ENCODE measurements around the gene RAP1GAP. TPM values are rescaled to one million over a fixed set of nuclear protein-coding genes. Genes with fewer than 3 reads are reported as not detected.

The RAP1GAP gene
- total RNA-seq, 2 donors from 2014 or later, result 29.6 to 36.3 TPM

GRCh38 chr1:21621761-21622436 is 47.3 kb downstream of the RAP1GAP start:
- H3K36me3 ChIP-seq, result no peaks in the 10 kb centered on the region
- no peaks in the 10 kb centered on the region for H3K4me1 ChIP-seq
- H3K27me3 ChIP-seq, result no peaks in the 10 kb centered on the region
- no peak overlapping the region for H3K27ac ChIP-seq
- no peaks in the 10 kb centered on the region for H3K9me3 ChIP-seq
- intact Hi-C loops (cut with DNase I), result no loop called here
- H3K9ac ChIP-seq (ENCODE audit: low read depth in 2 of 2, low read length in 2 of 2), result peak overlapping the region; percentile 18 to 66
- TF ChIP-seq, protein P1, sequence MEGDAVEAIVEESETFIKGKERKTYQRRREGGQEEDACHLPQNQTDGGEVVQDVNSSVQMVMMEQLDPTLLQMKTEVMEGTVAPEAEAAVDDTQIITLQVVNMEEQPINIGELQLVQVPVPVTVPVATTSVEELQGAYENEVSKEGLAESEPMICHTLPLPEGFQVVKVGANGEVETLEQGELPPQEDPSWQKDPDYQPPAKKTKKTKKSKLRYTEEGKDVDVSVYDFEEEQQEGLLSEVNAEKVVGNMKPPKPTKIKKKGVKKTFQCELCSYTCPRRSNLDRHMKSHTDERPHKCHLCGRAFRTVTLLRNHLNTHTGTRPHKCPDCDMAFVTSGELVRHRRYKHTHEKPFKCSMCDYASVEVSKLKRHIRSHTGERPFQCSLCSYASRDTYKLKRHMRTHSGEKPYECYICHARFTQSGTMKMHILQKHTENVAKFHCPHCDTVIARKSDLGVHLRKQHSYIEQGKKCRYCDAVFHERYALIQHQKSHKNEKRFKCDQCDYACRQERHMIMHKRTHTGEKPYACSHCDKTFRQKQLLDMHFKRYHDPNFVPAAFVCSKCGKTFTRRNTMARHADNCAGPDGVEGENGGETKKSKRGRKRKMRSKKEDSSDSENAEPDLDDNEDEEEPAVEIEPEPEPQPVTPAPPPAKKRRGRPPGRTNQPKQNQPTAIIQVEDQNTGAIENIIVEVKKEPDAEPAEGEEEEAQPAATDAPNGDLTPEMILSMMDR (IDR thresholded peaks at IDR 0.05), result no peak
- no peak for DNase-seq
- H3K4me3 ChIP-seq, result peak overlapping the region; percentile 40

- no peak overlapping the region for H3K27ac ChIP-seq
- intact Hi-C loops (cut with DNase I), result no loop called here
- H3K27me3 ChIP-seq, result no peaks in the 10 kb centered on the region
- H3K9ac ChIP-seq (ENCODE audit: low read depth in 2 of 2, low read length in 2 of 2), result peak overlapping the region in 1 of 2 donors; percentile 66
- DNase-seq, result no peak
- H3K9me3 ChIP-seq, result no peaks in the 10 kb centered on the region
- H3K4me1 ChIP-seq, result no peaks in the 10 kb centered on the region
- TF ChIP-seq, protein P1 (IDR thresholded peaks at IDR 0.05), result no peak
- peak overlapping the region; percentile 40 for H3K4me3 ChIP-seq
- H3K36me3 ChIP-seq, result no peaks in the 10 kb centered on the region
These were observed 48.1 kb downstream of the RAP1GAP start for GRCh38 chr1:21621051-21621450.

DNA sequence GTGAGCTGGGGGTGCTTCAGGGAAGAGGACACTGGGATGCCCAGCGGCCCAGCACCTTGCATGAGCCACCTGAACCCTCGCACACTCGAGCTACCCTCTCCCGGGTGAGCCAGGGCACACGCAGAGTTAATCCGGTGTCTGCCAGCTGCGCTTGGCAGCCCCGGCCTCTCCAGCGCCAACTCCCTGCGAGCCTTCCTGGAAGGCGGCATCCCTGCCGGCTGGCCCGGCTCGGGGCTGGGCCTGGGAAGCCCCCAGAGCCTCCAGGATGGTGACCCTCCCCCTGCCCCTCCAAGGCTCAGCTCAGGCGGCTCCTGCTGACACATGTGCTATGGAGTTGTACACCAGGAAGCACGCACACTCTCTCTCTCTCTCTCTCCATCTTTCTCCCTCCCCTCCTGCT is 48.7 kb downstream of the RAP1GAP start:
- H3K9me3 ChIP-seq, result no peaks in the 10 kb centered on the region
- H3K9ac ChIP-seq (ENCODE audit: low read depth in 2 of 2, low read length in 2 of 2), result peak overlapping the region in 1 of 2 donors; percentile 66
- no peaks in the 10 kb centered on the region for H3K36me3 ChIP-seq
- no peaks in the 10 kb centered on the region for H3K27me3 ChIP-seq
- H3K4me1 ChIP-seq, result no peaks in the 10 kb centered on the region
- no peak overlapping the region for H3K27ac ChIP-seq
- TF ChIP-seq, protein P1 (IDR thresholded peaks at IDR 0.05), result no peak
- intact Hi-C loops (cut with DNase I), result no loop called here
- DNase-seq, result no peak
- H3K4me3 ChIP-seq, result peak overlapping the region; percentile 40

GRCh38 chr1:21620011-21620410 is 49.1 kb downstream of the RAP1GAP start:
- DNase-seq, result no peak
- peak overlapping the region in 1 of 2 donors; percentile 66 for H3K9ac ChIP-seq (ENCODE audit: low read depth in 2 of 2, low read length in 2 of 2)
- TF ChIP-seq, protein P1 (IDR thresholded peaks at IDR 0.05), result no peak
- H3K27me3 ChIP-seq, result no peaks in the 10 kb centered on the region
- H3K36me3 ChIP-seq, result no peaks in the 10 kb centered on the region
- H3K9me3 ChIP-seq, result no peaks in the 10 kb centered on the region
- intact Hi-C loops (cut with DNase I), result no loop called here
- H3K4me1 ChIP-seq, result no peaks in the 10 kb centered on the region
- H3K27ac ChIP-seq, result no peak overlapping the region
- no peak overlapping the region for H3K4me3 ChIP-seq

DNA sequence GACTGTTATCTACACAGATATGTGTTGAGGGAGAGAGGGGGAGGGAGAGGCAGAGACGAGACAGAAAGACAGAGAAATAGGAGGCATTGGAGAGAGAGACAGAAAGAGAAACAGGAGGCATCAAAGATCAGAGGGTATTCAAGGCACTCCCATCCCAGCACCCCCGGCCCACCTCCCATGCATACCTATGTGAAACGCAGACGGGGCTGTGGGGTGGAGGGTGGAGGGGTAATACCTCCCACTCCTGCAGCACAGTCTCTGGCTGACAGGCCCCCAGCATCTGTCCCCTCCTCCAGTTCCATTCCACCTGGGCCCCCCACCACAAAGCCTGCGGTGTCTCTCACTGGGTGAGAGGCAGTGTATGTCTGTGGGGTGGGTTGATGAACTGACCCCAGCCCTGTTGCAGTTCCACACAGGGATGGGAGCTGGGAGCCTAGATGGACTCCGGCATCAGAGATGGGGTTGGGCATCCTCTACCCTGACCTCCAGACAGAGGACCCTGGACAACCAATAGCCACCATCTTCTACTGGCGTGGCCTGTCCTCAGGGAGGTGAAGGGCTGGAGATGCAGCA is 49.7 kb downstream of the RAP1GAP start:
- no peaks in the 10 kb centered on the region for H3K27me3 ChIP-seq
- H3K9me3 ChIP-seq, result no peaks in the 10 kb centered on the region
- H3K27ac ChIP-seq, result no peak overlapping the region
- no peaks in the 10 kb centered on the region for H3K4me1 ChIP-seq
- intact Hi-C loops (cut with DNase I), result no loop called here
- peak overlapping the region in 1 of 2 donors; percentile 3 for H3K9ac ChIP-seq (ENCODE audit: low read depth in 2 of 2, low read length in 2 of 2)
- no peaks in the 10 kb centered on the region for H3K36me3 ChIP-seq
- DNase-seq, result no peak
- TF ChIP-seq, protein P1 (IDR thresholded peaks at IDR 0.05), result no peak
- H3K4me3 ChIP-seq, result no peak overlapping the region

Measured in colonic mucosa (tissue), 4 donors.